Neural cell (in vitro differentiated cells): Measurements from ENCODE around the gene DCAF6. TPM values are rescaled to one million over a fixed set of nuclear protein-coding genes. Genes with fewer than 3 reads are reported as not detected.

Source experiments
- H2AFZ ChIP-seq: fragments of 200-600, 300-800 bp; sonication (generic), shearing (Covaris generic); 2 replicates; pipeline ENCODE4 v1.6.0; 2014; ENCODE audit warnings: low read depth, mild to moderate bottlenecking, antibody characterized with exemption, low read length, moderate library complexity
- H3F3A ChIP-seq: fragments of 200-600 bp; shearing (Covaris generic); 2 replicates; pipeline ENCODE4 v1.6.1; 2016; ENCODE audit warnings: mild to moderate bottlenecking, moderate library complexity, mixed read lengths, antibody characterized with exemption, low read length; ENCODE audit not compliant: insufficient read depth, poor library complexity, severe bottlenecking
- H3K27ac ChIP-seq: fragments of 200-600, 300-800 bp; sonication (generic), shearing (Covaris generic); 2 replicates; pipeline ENCODE4 v1.5.1; 2014; ENCODE audit warnings: mild to moderate bottlenecking, low read length, moderate library complexity
- H3K27me3 ChIP-seq: fragments of 300-800, 200-600 bp; sonication (generic), shearing (Covaris generic); 2 replicates; pipeline ENCODE4 v1.6.0; 2014; ENCODE audit warnings: mild to moderate bottlenecking, low read depth, low read length, moderate library complexity; ENCODE audit not compliant: insufficient read depth
- H3K36me3 ChIP-seq: fragments of 300-800, 200-600 bp; sonication (generic), shearing (Covaris generic); 2 replicates; pipeline ENCODE4 v1.5.1; 2014; ENCODE audit warnings: mild to moderate bottlenecking, antibody characterized with exemption, low read length, moderate library complexity; ENCODE audit not compliant: insufficient read depth
- H3K4me2 ChIP-seq: fragments of 300-800, 200-600 bp; sonication (generic), shearing (Covaris generic); 2 replicates; pipeline ENCODE4 v1.6.0; 2014; ENCODE audit warnings: mild to moderate bottlenecking, low read length
- H3K4me3 ChIP-seq: fragments of 300-800, 200-600 bp; sonication (generic), shearing (Covaris generic); 2 replicates; pipeline ENCODE4 v1.5.1; 2014; ENCODE audit warnings: mild to moderate bottlenecking, low read length, moderate library complexity
- H3K79me2 ChIP-seq: fragments of 200-600 bp; shearing (Covaris generic); replicated peaks from 2 replicates; pipeline ENCODE4 v1.6.0; 2014; ENCODE audit warnings: mild to moderate bottlenecking, low read length, moderate library complexity; ENCODE audit not compliant: insufficient read depth
- H3K9ac ChIP-seq: fragments of 300-800, 200-600 bp; sonication (generic), shearing (Covaris generic); 2 replicates; pipeline ENCODE4 v1.6.1; 2016; ENCODE audit warnings: mild to moderate bottlenecking, low read length, mixed read lengths
- H3K9me2 ChIP-seq: fragments of 200-600 bp; shearing (Covaris generic); 2 replicates; pipeline ENCODE4 v1.6.1; 2016; ENCODE audit warnings: mild to moderate bottlenecking, low read length, mixed read lengths; ENCODE audit not compliant: insufficient read depth
- H3K9me3 ChIP-seq: fragments of 200-600, 300-800 bp; sonication (generic), shearing (Covaris generic); 2 replicates; pipeline ENCODE4 v1.6.1; 2016; ENCODE audit warnings: mild to moderate bottlenecking, mixed run types, low read length, moderate library complexity, mixed read lengths
- H4K20me1 ChIP-seq: fragments of 200-600 bp; shearing (Covaris generic); 2 replicates; pipeline ENCODE4 v1.6.1; 2016; ENCODE audit warnings: mild to moderate bottlenecking, mixed run types; ENCODE audit not compliant: insufficient read depth
- CTCF ChIP-seq: fragments of 450-650 bp; IDR thresholded peaks from 2 replicates; pipeline ENCODE4 v1.5.1; 2014; ENCODE audit warnings: antibody characterized with exemption, mild to moderate bottlenecking, moderate library complexity; ENCODE audit not compliant: poor library complexity, severe bottlenecking
- EP300 ChIP-seq: fragments of 450-650 bp; conservative IDR thresholded peaks from 2 replicates; pipeline ENCODE4 v1.6.1; 2014; ENCODE audit warnings: antibody characterized with exemption, mild to moderate bottlenecking, moderate library complexity; ENCODE audit not compliant: poor library complexity, severe bottlenecking
- EZH2 ChIP-seq: fragments of 200-600, 300-800 bp; shearing (Covaris generic), sonication (generic); IDR thresholded peaks from 2 replicates; pipeline ENCODE4 v1.6.1; 2014; ENCODE audit warnings: antibody characterized with exemption, low read length, borderline replicate concordance, mild to moderate bottlenecking; ENCODE audit not compliant: insufficient read depth, poor library complexity, severe bottlenecking
- MXI1 ChIP-seq: fragments of 450-650 bp; conservative IDR thresholded peaks from 2 replicates; pipeline ENCODE4 v1.6.1; 2014; ENCODE audit warnings: antibody characterized with exemption, mild to moderate bottlenecking; ENCODE audit not compliant: poor library complexity, severe bottlenecking
- POLR2AphosphoS5 ChIP-seq: IDR thresholded peaks from 2 replicates; pipeline ENCODE4 v1.6.1; 2012
- RAD21 ChIP-seq: fragments of 450-650 bp; conservative IDR thresholded peaks from 2 replicates; pipeline ENCODE4 v1.6.1; 2014; ENCODE audit warnings: antibody characterized with exemption, mild to moderate bottlenecking, moderate library complexity
- REST ChIP-seq: IDR thresholded peaks from 2 replicates; pipeline ENCODE4 v1.6.1; 2012; ENCODE audit warnings: borderline replicate concordance
- SMC3 ChIP-seq: fragments of 450-650 bp; conservative IDR thresholded peaks from 2 replicates; pipeline ENCODE4 v1.6.1; 2014; ENCODE audit warnings: antibody characterized with exemption, mild to moderate bottlenecking, moderate library complexity; ENCODE audit not compliant: poor library complexity
- TAF1 ChIP-seq: IDR thresholded peaks from 2 replicates; pipeline ENCODE4 v1.6.1; 2012; ENCODE audit warnings: low read depth
- polyA plus RNA-seq: library from polyadenylated mRNA; depleted of rRNA; stranded (reverse); fragments of >200 nt; gene quantifications from 2 replicates; pipeline ENCODE4 v1.2.3, GENCODE V29; 2014

DCAF6 gene
- polyA plus RNA-seq, 1 donor from 2014 or later, result 44.8 TPM

GRCh38 chr1:168093616-168094015 lies 157.1 kb downstream of the DCAF6 start:
- Histone ChIP-seq H3K9me2 (no peaks in the 10 kb centered on the region), H3K4me3 (no peak overlapping the region), H2AFZ (no peak overlapping the region), H4K20me1 (no peaks in the 10 kb centered on the region), H3K9me3 (no peaks in the 10 kb centered on the region), H3K36me3 (no peaks in the 10 kb centered on the region), H3K79me2 (no peaks in the 10 kb centered on the region), H3K4me2 (no peak overlapping the region), H3K9ac (no peak overlapping the region), H3F3A (no peaks in the 10 kb centered on the region), H3K27me3 (no peaks in the 10 kb centered on the region), H3K27ac (no peak overlapping the region)
- TF ChIP-seq SMC3, result no peak
- no peak for TF ChIP-seq RAD21
- no peak for TF ChIP-seq MXI1
- no peak for TF ChIP-seq EP300
- no peak for TF ChIP-seq REST
- TF ChIP-seq POLR2AphosphoS5, result no peak
- TF ChIP-seq TAF1, result no peak
- TF ChIP-seq CTCF, result no peak
- TF ChIP-seq EZH2, result no peak

- no peaks in the 10 kb centered on the region for H4K20me1 ChIP-seq
- no peak overlapping the region for H2AFZ ChIP-seq
- TF ChIP-seq MXI1, result no peak
- no peak for TF ChIP-seq CTCF
- no peak for TF ChIP-seq EP300
- no peak for TF ChIP-seq RAD21
- no peaks in the 10 kb centered on the region for H3K79me2 ChIP-seq
- no peak overlapping the region for H3K4me2 ChIP-seq
- no peaks in the 10 kb centered on the region for H3K9me2 ChIP-seq
- no peaks in the 10 kb centered on the region for H3K27me3 ChIP-seq
- H3K9ac ChIP-seq, result no peak overlapping the region
- H3K27ac ChIP-seq, result no peak overlapping the region
- no peak overlapping the region for H3K4me3 ChIP-seq
- no peaks in the 10 kb centered on the region for H3K36me3 ChIP-seq
- no peaks in the 10 kb centered on the region for H3F3A ChIP-seq
- no peaks in the 10 kb centered on the region for H3K9me3 ChIP-seq
Observed at GRCh38 chr1:168095476-168095875, 159.0 kb downstream of the DCAF6 start.
